A549 (cell line): ENCODE results near the gene GLRA1. TPM values are rescaled to one million over a fixed set of nuclear protein-coding genes. Genes with fewer than 3 reads are reported as not detected.

Experiments
- ATAC-seq, 2 experiments: fragments of 200-7000 bp in 1 of 2; fragments of >200 bp in 1 of 2; cut with Nextera tagmentation in 1 of 2; cut with Tn5 transposase in 1 of 2; 3 replicates each; pipeline versions ENCODE4 v1.8.0 to v1.9.1; 2018 to 2020; ENCODE audit warnings: mild to moderate bottlenecking in 1 of 2, moderate library complexity in 1 of 2
- CTCF ChIA-PET: fragments of 300-600 bp; sonication (Branson Sonifier 250); formaldehyde crosslinking; extraction: SDS; loops from one replicate; lab custom pipeline; 2021; ENCODE audit warnings: antibody characterized with exemption, inconsistent platforms; lab: Yijun Ruan, JAX
- POLR2A ChIA-PET: fragments of 350-600 bp; formaldehyde crosslinking; extraction: SDS; loops from one replicate; lab custom pipeline; 2021; ENCODE audit warnings: antibody characterized with exemption, inconsistent platforms; lab: Yijun Ruan, JAX
- DNase-seq, 2 experiments: peaks; one replicate each; pipeline versions ENCODE4 v3.0.0 to v3.0.0-alpha.2; 2011 to 2016; ENCODE audit warnings: low read depth in 1 of 2, low spot score in 1 of 2
- FAIRE-seq: peaks from 2 replicates; lab custom pipeline; 2011; peaks lifted over from hg19 to GRCh38; lab: Jason Lieb, UNC
- H3K27ac ChIP-seq, 2 experiments: fragments of >200 bp; sonication (Bioruptor Twin); formaldehyde crosslinking; 3 replicates each; pipeline ENCODE4 v1.5.1; 2016 to 2017
- H3K4me1 ChIP-seq: fragments of >200 bp; sonication (Bioruptor Twin); formaldehyde crosslinking; 3 replicates; pipeline ENCODE4 v1.6.1; 2016
- H3K4me2 ChIP-seq: fragments of >200 bp; sonication (Bioruptor Twin); formaldehyde crosslinking; 3 replicates; pipeline ENCODE4 v1.6.1; 2016
- H3K4me3 ChIP-seq: fragments of >200 bp; sonication (Bioruptor Twin); formaldehyde crosslinking; 3 replicates; pipeline ENCODE4 v1.5.1; 2016
- H3K9me3 ChIP-seq: fragments of >200 bp; sonication (Bioruptor Twin); formaldehyde crosslinking; 3 replicates; pipeline ENCODE4 v1.6.1; 2016
- BHLHE40 ChIP-seq: IDR thresholded peaks from 2 replicates; pipeline ENCODE4 v1.6.1; 2012; ENCODE audit warnings: low read depth, low read length, inconsistent platforms
- CBX8 ChIP-seq: fragments of 200-600 bp; sonication (generic); IDR thresholded peaks from 2 replicates; pipeline ENCODE4 v1.6.1; 2016
- CEBPB ChIP-seq, 2 experiments: fragments of >200 bp in 1 of 2; sonication (Bioruptor Twin) in 1 of 2; formaldehyde crosslinking in 1 of 2; IDR thresholded peaks; 2 replicates each; pipeline ENCODE4 v1.6.1; 2012 to 2016
- CHD4 ChIP-seq: fragments of 200-600 bp; sonication (generic); IDR thresholded peaks from 2 replicates; pipeline ENCODE4 v1.6.1; 2016; ENCODE audit warnings: antibody characterized with exemption, mild to moderate bottlenecking, borderline replicate concordance
- FOSL2 ChIP-seq, 2 experiments: fragments of 450-650 bp in 1 of 2; fragments of >200 bp in 1 of 2; sonication (Bioruptor Twin) in 1 of 2; formaldehyde crosslinking; IDR thresholded peaks; 2 replicates each; pipeline versions ENCODE4 v1.5.0 to v1.6.1; 2016 to 2020; ENCODE audit warnings: mild to moderate bottlenecking in 1 of 2, moderate library complexity in 1 of 2
- GATA3 ChIP-seq: IDR thresholded peaks from 2 replicates; pipeline ENCODE4 v1.6.1; 2012; ENCODE audit warnings: borderline replicate concordance
- HDAC2 ChIP-seq: fragments of 200-600 bp; sonication (generic); IDR thresholded peaks from 2 replicates; pipeline ENCODE4 v1.6.1; 2016
- HOXA7 ChIP-seq: fragments of 250-450 bp; sonication (Bioruptor Pico); IDR thresholded peaks from 2 replicates; pipeline ENCODE4 v1.5.0; 2020; ENCODE audit warnings: mild to moderate bottlenecking, moderate library complexity
- JUN ChIP-seq, 2 experiments: fragments of >200 bp; sonication (Bioruptor Twin); formaldehyde crosslinking; IDR thresholded peaks; 2 replicates in 1 of 2; 3 replicates in 1 of 2; pipeline ENCODE4 v1.6.1; 2016 to 2017
- JUNB ChIP-seq: fragments of >200 bp; sonication (Bioruptor Twin); formaldehyde crosslinking; IDR thresholded peaks from 2 replicates; pipeline ENCODE4 v1.6.1; 2016
- KDM1A ChIP-seq: fragments of 200-600 bp; sonication (generic); IDR thresholded peaks from 2 replicates; pipeline ENCODE4 v1.6.1; 2016; ENCODE audit warnings: low read depth, mild to moderate bottlenecking
- MAFK ChIP-seq: fragments of 450-650 bp; IDR thresholded peaks from 2 replicates; pipeline ENCODE4 v1.6.1; 2014; ENCODE audit not compliant: partially characterized antibody
- MAZ ChIP-seq: fragments of 150-350 bp; IDR thresholded peaks from 2 replicates; pipeline ENCODE4 v1.6.1; 2014; ENCODE audit warnings: antibody characterized with exemption, low read depth, low read length, borderline replicate concordance
- MYC ChIP-seq: IDR thresholded peaks from 2 replicates; pipeline ENCODE4 v1.6.1; 2012; ENCODE audit warnings: mild to moderate bottlenecking, inconsistent platforms, low read length, improper control_type of control experiment, borderline replicate concordance
- NFE2L2 ChIP-seq: fragments of 150-350 bp; conservative IDR thresholded peaks from 2 replicates; pipeline ENCODE4 v1.6.1; 2014; ENCODE audit warnings: low read length
- NPAS2 ChIP-seq: fragments of 250-450 bp; sonication (Bioruptor Pico); IDR thresholded peaks from 2 replicates; pipeline ENCODE4 v1.8.0; 2022; ENCODE audit warnings: mild to moderate bottlenecking, moderate library complexity, borderline replicate concordance
- RARB ChIP-seq: fragments of 250-450 bp; sonication (Bioruptor Pico); IDR thresholded peaks from 2 replicates; pipeline ENCODE4 v1.8.0; 2021; ENCODE audit warnings: mild to moderate bottlenecking, moderate library complexity
- RCOR1 ChIP-seq: fragments of 150-350 bp; IDR thresholded peaks from 2 replicates; pipeline ENCODE4 v1.6.1; 2014; ENCODE audit warnings: antibody characterized with exemption, low read length, low read depth
- RFX5 ChIP-seq: fragments of 450-650 bp; IDR thresholded peaks from 2 replicates; pipeline ENCODE4 v1.7.1; 2014; ENCODE audit warnings: antibody characterized with exemption, mild to moderate bottlenecking, moderate library complexity
- RNF2 ChIP-seq: fragments of 200-600 bp; sonication (generic); IDR thresholded peaks from 2 replicates; pipeline ENCODE4 v1.6.1; 2016; ENCODE audit warnings: low read depth, mild to moderate bottlenecking, antibody characterized with exemption, moderate library complexity, borderline replicate concordance
- SMC3 ChIP-seq: fragments of >200 bp; sonication (Bioruptor Twin); formaldehyde crosslinking; IDR thresholded peaks from 3 replicates; pipeline ENCODE4 v1.6.1; 2018; ENCODE audit warnings: inconsistent platforms
- TP53 ChIP-seq: fragments of 250-450 bp; sonication (Bioruptor Pico); IDR thresholded peaks from 2 replicates; pipeline ENCODE4 v1.5.0; 2021; ENCODE audit warnings: mild to moderate bottlenecking, moderate library complexity
- ZC3H11A ChIP-seq: fragments of 450-650 bp; IDR thresholded peaks from 2 replicates; pipeline ENCODE4 v1.6.1; 2014; ENCODE audit warnings: antibody characterized with exemption, mild to moderate bottlenecking
- ZNF302 ChIP-seq: fragments of 250-450 bp; sonication (Bioruptor Pico); IDR thresholded peaks from 2 replicates; pipeline ENCODE4 v1.9.0; 2021; ENCODE audit warnings: inconsistent platforms, mild to moderate bottlenecking, moderate library complexity
- ZSCAN20 ChIP-seq: fragments of 250-450 bp; sonication (Bioruptor Pico); IDR thresholded peaks from 2 replicates; pipeline ENCODE4 v1.8.0; 2022; ENCODE audit warnings: mild to moderate bottlenecking, moderate library complexity
- WGBS: methylation state at CpG from one replicate; pipeline ENCODE4 v1.1.6; 2017; ENCODE audit errors: missing lambda C conversion rate; 5-methylcytosine and 5-hydroxymethylcytosine counted together
- polyA plus RNA-seq, 4 experiments: library from polyadenylated mRNA; depleted of rRNA in 3 of 4; stranded (reverse); fragments of >200 nt; fragmentation: RNase III in 1 of 4; extraction: RNeasy Plus Mini Kit Qiagen cat#74134 plus additional on column Dnase treatment in 1 of 4; gene quantifications; 2 replicates in 3 of 4; 3 replicates in 1 of 4; pipeline ENCODE4 v1.2.3, GENCODE V29; 2011 to 2017
- TF ChIP-seq, protein P1 (sequence below): fragments of >200 bp; sonication (Bioruptor Twin); formaldehyde crosslinking; IDR thresholded peaks from 3 replicates; pipeline ENCODE4 v1.6.1; 2016
- TF ChIP-seq, protein P2 (sequence below): fragments of 450-650 bp; IDR thresholded peaks from 2 replicates; pipeline ENCODE4 v1.6.1; 2014; ENCODE audit warnings: antibody characterized with exemption
- TF ChIP-seq, protein P3 (sequence below): fragments of >200 bp; sonication (Bioruptor Twin); formaldehyde crosslinking; IDR thresholded peaks from 2 replicates; pipeline ENCODE4 v1.6.1; 2016

GLRA1 gene
- polyA plus RNA-seq, 2 of the 4 experiments (the other 2 are of a cell fraction), result not detected

DNA sequence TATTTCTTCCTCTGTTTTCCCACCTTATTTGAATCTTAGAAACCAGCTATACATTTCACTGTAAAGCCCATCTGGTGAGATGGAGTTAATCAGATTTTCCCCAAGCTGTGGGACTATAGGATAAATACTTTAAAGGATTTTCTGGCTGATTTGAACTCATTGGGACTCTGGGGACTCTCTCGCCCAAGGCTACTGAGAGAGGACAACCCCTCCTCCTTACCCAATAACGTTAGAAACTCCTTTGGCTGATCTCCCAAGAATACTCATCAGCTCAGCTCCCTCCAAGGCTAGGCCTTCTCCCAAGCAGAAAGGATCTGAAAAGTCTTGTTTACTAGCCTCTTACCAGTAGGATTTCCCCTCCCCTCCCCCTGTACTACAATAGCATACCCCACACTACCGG is 1.5 kb upstream of the GLRA1 start:
- H3K4me1 ChIP-seq, result no peaks in the 10 kb centered on the region
- no peak overlapping the region for H3K4me3 ChIP-seq
- TF ChIP-seq ZC3H11A (no peak), HOXA7 (no peak), JUNB (no peak), SMC3 (no peak), CBX8 (no peak), CHD4 (no peak), RFX5 (no peak), CEBPB (IDR thresholded peaks at IDR 0.05) (no peak), NFE2L2 (no peak), MYC (no peak), ZNF302 (CRISPR knock-in tag) (no peak), MAZ (no peak), GATA3 (no peak), FOSL2 (IDR thresholded peaks at IDR 0.05) (no peak), FOSL2 (CRISPR knock-in tag; IDR thresholded peaks at IDR 0.05) (no peak), HDAC2 (no peak), BHLHE40 (no peak), JUN (IDR thresholded peaks at IDR 0.05) (no peak), RCOR1 (no peak)
- TF ChIP-seq, protein P1, sequence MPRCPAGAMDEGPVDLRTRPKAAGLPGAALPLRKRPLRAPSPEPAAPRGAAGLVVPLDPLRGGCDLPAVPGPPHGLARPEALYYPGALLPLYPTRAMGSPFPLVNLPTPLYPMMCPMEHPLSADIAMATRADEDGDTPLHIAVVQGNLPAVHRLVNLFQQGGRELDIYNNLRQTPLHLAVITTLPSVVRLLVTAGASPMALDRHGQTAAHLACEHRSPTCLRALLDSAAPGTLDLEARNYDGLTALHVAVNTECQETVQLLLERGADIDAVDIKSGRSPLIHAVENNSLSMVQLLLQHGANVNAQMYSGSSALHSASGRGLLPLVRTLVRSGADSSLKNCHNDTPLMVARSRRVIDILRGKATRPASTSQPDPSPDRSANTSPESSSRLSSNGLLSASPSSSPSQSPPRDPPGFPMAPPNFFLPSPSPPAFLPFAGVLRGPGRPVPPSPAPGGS, result no peak
- no peak overlapping the region for H3K4me2 ChIP-seq
- no peak for DNase-seq
- no peak overlapping the region for H3K27ac ChIP-seq
- no peak for ATAC-seq
- FAIRE-seq, result no peak
- ChIA-PET POLR2A (no interaction called here), CTCF (interaction anchor here (1.7 kb wide), 1 partner anchor 101 kb away, joined by 5 read pairs; no protein-coding TSS in a partner anchor)
- 13% methylated on average over 3 of the region's 3 CpGs for WGBS
- peaks cover 6% of the 10 kb centered on the region; the same call in 2 of the 3 replicates for H3K9me3 ChIP-seq

DNA sequence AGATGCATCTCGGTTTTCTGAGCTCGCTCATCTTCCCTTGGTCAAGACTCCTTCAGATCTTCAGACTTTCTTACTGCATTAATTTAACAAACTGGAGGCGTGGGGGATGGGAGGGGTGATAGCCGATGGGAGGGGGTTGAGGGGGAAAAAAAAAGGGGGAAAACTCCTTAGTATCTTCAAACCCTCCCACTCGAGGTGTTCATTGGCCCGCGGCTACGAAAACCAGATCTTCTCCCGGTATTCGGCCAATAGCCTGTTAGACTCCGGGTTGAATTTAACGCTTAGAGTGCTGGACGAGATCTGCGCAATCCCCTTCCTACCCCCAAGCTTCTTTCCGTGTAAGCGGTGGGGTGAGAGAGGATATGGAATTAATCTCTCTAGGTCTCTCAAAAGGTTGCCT is 689 bp upstream of the GLRA1 start:
- Histone ChIP-seq H3K4me3 (no peak overlapping the region), H3K9me3 (no peaks in the 10 kb centered on the region), H3K4me1 (no peaks in the 10 kb centered on the region), H3K4me2 (no peak overlapping the region), H3K27ac (no peak overlapping the region)
- no peak for FAIRE-seq
- CTCF ChIA-PET, result interaction anchor here (0.7 to 1.7 kb wide), 2 partner anchors 30 to 100 kb away, joined by 3 to 5 read pairs; no protein-coding TSS in a partner anchor
- POLR2A ChIA-PET, result no interaction called here
- WGBS, result 35% methylated on average over 16 of the region's 16 CpGs
- no peak for ATAC-seq
- no peak for TF ChIP-seq SMC3
- TF ChIP-seq RNF2, result no peak
- no peak for TF ChIP-seq CBX8
- no peak for TF ChIP-seq ZSCAN20
- TF ChIP-seq CHD4, result no peak
- TF ChIP-seq KDM1A, result no peak
- no peak for TF ChIP-seq MAFK
- TF ChIP-seq JUN (IDR thresholded peaks at IDR 0.05), result no peak
- TF ChIP-seq FOSL2 (IDR thresholded peaks at IDR 0.05), result no peak
- no peak for TF ChIP-seq FOSL2 (CRISPR knock-in tag; IDR thresholded peaks at IDR 0.05)
- no peak for TF ChIP-seq TP53 (CRISPR knock-in tag)
- TF ChIP-seq, protein P2, sequence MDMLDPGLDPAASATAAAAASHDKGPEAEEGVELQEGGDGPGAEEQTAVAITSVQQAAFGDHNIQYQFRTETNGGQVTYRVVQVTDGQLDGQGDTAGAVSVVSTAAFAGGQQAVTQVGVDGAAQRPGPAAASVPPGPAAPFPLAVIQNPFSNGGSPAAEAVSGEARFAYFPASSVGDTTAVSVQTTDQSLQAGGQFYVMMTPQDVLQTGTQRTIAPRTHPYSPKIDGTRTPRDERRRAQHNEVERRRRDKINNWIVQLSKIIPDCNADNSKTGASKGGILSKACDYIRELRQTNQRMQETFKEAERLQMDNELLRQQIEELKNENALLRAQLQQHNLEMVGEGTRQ, result no peak
- TF ChIP-seq NPAS2, result no peak
- no peak for TF ChIP-seq BHLHE40
- no peak for TF ChIP-seq RARB (CRISPR knock-in tag)
- TF ChIP-seq, protein P3, sequence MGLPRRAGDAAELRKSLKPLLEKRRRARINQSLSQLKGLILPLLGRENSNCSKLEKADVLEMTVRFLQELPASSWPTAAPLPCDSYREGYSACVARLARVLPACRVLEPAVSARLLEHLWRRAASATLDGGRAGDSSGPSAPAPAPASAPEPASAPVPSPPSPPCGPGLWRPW, result no peak
- DNase-seq, result no peak
